Heart right ventricle (tissue), 16 donors: ENCODE data around the gene HAUS3. TPM values are rescaled to one million over a fixed set of nuclear protein-coding genes. Genes with fewer than 3 reads are reported as not detected.
A peak's percentile ranks its signal among the peaks of the same experiment; 100 is the strongest.

ENCODE experiments used
- ATAC-seq, 8 donors: fragments of 200-7000 bp; cut with Tn5 transposase; one replicate each; pipeline ENCODE4 v1.9.1; 2020; ENCODE audit warnings: mild to moderate bottlenecking in 8 of 8, moderate library complexity in 8 of 8, moderate number of reproducible peaks in 1 of 8
- DNase-seq, 2 donors: peaks; one replicate each; pipeline ENCODE4 v3.0.0-alpha.2; 2020
- H3K27ac ChIP-seq, 10 donors: fragments of 200-600 bp; sonication (generic) in 2 of 10; one replicate each; pipeline versions ENCODE4 v1.5.0 to v1.8.0; 2020 to 2022; ENCODE audit warnings: mild to moderate bottlenecking in 3 of 10
- H3K27me3 ChIP-seq, 7 donors: fragments of 200-600 bp; one replicate each; pipeline ENCODE4 v1.8.0; 2021 to 2022; ENCODE audit warnings: mild to moderate bottlenecking in 2 of 7
- H3K36me3 ChIP-seq, 9 donors: fragments of 200-600 bp; sonication (generic) in 1 of 9; one replicate each; pipeline versions ENCODE4 v1.5.0 to v1.8.0; 2020 to 2022; ENCODE audit warnings: mild to moderate bottlenecking in 2 of 9
- H3K4me1 ChIP-seq, 9 donors: fragments of 200-600 bp; sonication (generic) in 1 of 9; one replicate each; pipeline versions ENCODE4 v1.5.0 to v1.8.0; 2020 to 2022; ENCODE audit warnings: mild to moderate bottlenecking in 4 of 9
- H3K4me3 ChIP-seq, 10 donors: fragments of 200-600 bp; sonication (generic) in 2 of 10; one replicate each; pipeline versions ENCODE4 v1.5.0 to v1.8.0; 2020 to 2022; ENCODE audit warnings: mild to moderate bottlenecking in 7 of 10, moderate library complexity in 2 of 10
- H3K9me3 ChIP-seq, 11 donors: fragments of 200-600 bp in 10 of 11; sonication (generic) in 2 of 11; one replicate each; pipeline versions ENCODE4 v1.5.0 to v1.8.0; 2013 to 2022; ENCODE audit warnings: mild to moderate bottlenecking in 2 of 11, control low read depth in 1 of 11, moderate library complexity in 1 of 11
- CTCF ChIP-seq, 9 donors: fragments of 200-600 bp; sonication (generic) in 2 of 9; IDR thresholded peaks; one replicate each; pipeline versions ENCODE4 v1.5.0 to v1.8.0; 2021 to 2022; ENCODE audit warnings: antibody characterized with exemption in 9 of 9, mild to moderate bottlenecking in 5 of 9, moderate library complexity in 1 of 9
- WGBS, 2 donors: extraction: QIAGEN DNeasy Blood & Tissue Kit; methylation state at CpG; one replicate each; pipeline ENCODE4 v1.1.7; 2013; ENCODE audit warnings: inconsistent platforms in 1 of 2; 5-methylcytosine and 5-hydroxymethylcytosine counted together
- intact Hi-C, 10 donors: fragments of 100-400 bp; cut with DNase I; formaldehyde crosslinking; loops; one replicate each; pipeline versions ENCODE4 v1.11.1 to v1.14.2; 2022
- polyA plus RNA-seq, 2 donors: library from polyadenylated mRNA; stranded (reverse); fragments of 200-250 nt; gene quantifications; one replicate each; pipeline ENCODE4 v1.2.3, GENCODE V29; 2013
- total RNA-seq, 10 donors: library from RNA; stranded (reverse); fragmentation: NEBNext Ultra II Directional in 3 of 10; extraction: Animal tissue kit (Norgen Biotek cat#: 25700) in 3 of 10; gene quantifications; one replicate each; pipeline versions ENCODE4 v1.2.1 to v1.2.4, GENCODE V29; 2021 to 2023
- donor health status: Arrhythmogenic right ventricular cardiomyopathy.
- donor health status: ischemic (EF 13 %, LVEDD 7.1; RV severe dilation, severe dysfunction).
- donor health status: healthy with polysubstance abuse.
- donor health status: DM: no; HTN: yes; CAD: no.
- donor health status: DM: no; HTN: no; CAD: no.
- donor health status: ischemic (EF 25% LVEDD 6.9; RV normal size, moderate dysfunction).
- donor health status: ischemic (EF 25% LVEDD 5.7; RV mildly dilated, moderate dysfunction).
- donor health status: healthy.
- donor health status: DM: yes; HTN: yes; CAD: no.
- donor health status: Ischemic cardiomyopathy.
- donor health status: ischemic (EF 35%, LVEDD 5.7; RV mildly dilated, moderate dysfunction).
- donor health status: nonischemic (EF 11% LVEDD 7.7; RV severe dilation, severe dysfunction).
- donor health status: DM: yes; HTN: yes; CAD: no.
- donor health status: PGD.
- donor health status: ischemic (EF 29% LVEDD 5.4; RV normal size, mild dysfunction).
- donor health status: nonischemic (EF 23%, LVEDD 6.1; RV moderate dilation, normal function).

HAUS3 gene
- total and polyA plus RNA-seq, 12 donors: 3.5 to 10.5 (median 6.5) TPM

DNA sequence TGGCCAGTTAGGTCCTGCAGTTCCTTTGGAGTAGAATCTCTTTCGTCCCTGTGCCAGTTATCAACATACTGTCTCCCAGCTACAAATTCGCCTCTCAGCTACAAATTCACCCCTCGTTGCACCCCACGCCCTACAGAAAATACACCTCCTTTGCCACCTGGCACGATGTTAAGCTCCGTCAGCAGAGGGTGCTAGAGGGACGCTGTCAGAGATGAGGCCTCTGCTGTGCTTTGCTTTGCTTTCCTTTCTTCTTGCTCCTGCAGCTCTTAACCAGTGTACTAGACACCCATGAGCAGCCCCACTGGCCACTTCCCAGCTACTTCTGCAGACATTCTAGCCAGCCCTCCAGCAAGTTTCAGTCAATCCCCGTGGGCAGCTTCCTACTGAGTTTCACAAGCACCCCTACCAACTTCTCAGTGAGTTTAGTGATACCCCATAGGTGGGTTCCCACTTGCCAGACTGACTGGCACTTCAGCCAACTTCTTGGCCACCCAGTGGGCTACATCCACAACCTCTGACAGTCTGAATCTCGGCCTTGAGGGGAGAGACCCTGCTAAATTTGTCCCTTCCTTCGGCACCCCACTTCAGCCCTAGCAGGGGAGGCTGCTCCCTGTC, 21.8 kb downstream of the HAUS3 start:
- peaks cover 0 to 30% (median 0%) of the 10 kb centered on the region in 9 donors for H3K36me3 ChIP-seq
- 11 to 12% methylated on average over 10 of the region's 10 CpGs for WGBS, 2 donors
- intact Hi-C loops: loop anchor here in 8 of 10 donors (5.0 to 10.0 kb wide), 8 partner anchors 215 to 417 kb away; partner anchors contain the start of gene RNF4 (in 2 of the 8)
- H3K27ac ChIP-seq: no peak overlapping the region
- no peaks in the 10 kb centered on the region for H3K27me3 ChIP-seq
- no peak overlapping the region for H3K4me3 ChIP-seq
- no peaks in the 10 kb centered on the region for H3K9me3 ChIP-seq
- H3K4me1 ChIP-seq: peaks cover 0 to 7% (median 3%) of the 10 kb centered on the region in 9 donors
- ATAC-seq: peak; percentile 81 to 93 (median 88)
- peak; percentile 55 to 59 for DNase-seq
- TF ChIP-seq CTCF (IDR thresholded peaks at IDR 0.05): peak; percentile 68 to 88 (median 84)

GRCh38 chr4:2219233-2219760, 22.6 kb downstream of the HAUS3 start:
- ATAC-seq: no peak
- peaks cover 0 to 23% (median 0%) of the 10 kb centered on the region in 9 donors for H3K36me3 ChIP-seq
- H3K9me3 ChIP-seq: no peaks in the 10 kb centered on the region
- intact Hi-C loops: loop anchor here in 5 of 10 donors (1.0 to 10.0 kb wide), 5 partner anchors 216 to 243 kb away; no protein-coding TSS in a partner anchor
- DNase-seq: no peak
- peaks cover 0 to 7% (median 3%) of the 10 kb centered on the region in 9 donors for H3K4me1 ChIP-seq
- TF ChIP-seq CTCF (IDR thresholded peaks at IDR 0.05): no peak
- no peak overlapping the region for H3K27ac ChIP-seq
- H3K4me3 ChIP-seq: no peak overlapping the region
- H3K27me3 ChIP-seq: no peaks in the 10 kb centered on the region
- 89 to 91% methylated on average over 6 of the region's 6 CpGs for WGBS, 2 donors

GRCh38 chr4:2218436-2218835, 23.5 kb downstream of the HAUS3 start:
- intact Hi-C loops: loop anchor here in 4 of 10 donors (5.0 to 10.0 kb wide), 4 partner anchors 216 to 244 kb away; no protein-coding TSS in a partner anchor

More at GRCh38 chr4:2218436-2218835, 23.5 kb downstream of the HAUS3 start:
- Histone ChIP-seq H3K36me3 (peaks cover 0 to 16% (median 0%) of the 10 kb centered on the region in 9 donors), H3K27ac (no peak overlapping the region), H3K27me3 (no peaks in the 10 kb centered on the region), H3K9me3 (no peaks in the 10 kb centered on the region), H3K4me1 (peaks cover 0 to 7% (median 3%) of the 10 kb centered on the region in 9 donors), H3K4me3 (no peak overlapping the region)
- no peak for TF ChIP-seq CTCF (IDR thresholded peaks at IDR 0.05)
- DNase-seq: no peak
- WGBS, 2 donors: 84 to 95% methylated on average over 1 of the region's 1 CpG
- no peak for ATAC-seq
